Stimulated activated naive CD4-positive, alpha-beta T cell treated with Interleukin-2 at 50 U/mL for 16 hours (primary cell): ENCODE data around the gene TOMM22.

Experiments used
- DNase-seq: peaks from one replicate; lab custom pipeline; 2025; lab: John Stamatoyannopoulos, UW

Gene TOMM22

GRCh38 chr22:38715852-38716251, 34.1 kb downstream of the TOMM22 start:
- DNase-seq = no peak

GRCh38 chr22:38716271-38716670, 34.5 kb downstream of the TOMM22 start:
- DNase-seq = no peak

DNA sequence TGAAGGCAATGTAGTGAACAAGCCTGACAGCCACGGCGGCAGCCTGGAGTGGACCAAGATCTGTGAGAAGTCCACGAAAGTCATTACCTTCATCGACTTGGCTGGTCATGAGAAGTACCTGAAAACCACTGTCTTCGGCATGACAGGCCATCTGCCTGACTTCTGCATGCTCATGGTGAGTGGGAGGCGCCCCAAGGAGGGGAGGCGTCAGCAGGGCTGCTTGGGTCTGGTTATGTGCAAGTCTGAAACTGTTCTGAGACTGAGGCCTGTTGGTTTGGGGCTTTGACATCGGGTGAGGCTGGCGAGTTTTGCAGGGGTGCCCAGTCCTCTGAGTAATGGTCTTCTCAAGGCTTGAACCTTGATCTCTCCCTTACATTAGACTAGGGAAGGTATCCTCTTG, 35.1 kb downstream of the TOMM22 start:
- DNase-seq = no peak

- no peak for DNase-seq
These were observed 35.5 kb downstream of the TOMM22 start for GRCh38 chr22:38717244-38717643.

DNA sequence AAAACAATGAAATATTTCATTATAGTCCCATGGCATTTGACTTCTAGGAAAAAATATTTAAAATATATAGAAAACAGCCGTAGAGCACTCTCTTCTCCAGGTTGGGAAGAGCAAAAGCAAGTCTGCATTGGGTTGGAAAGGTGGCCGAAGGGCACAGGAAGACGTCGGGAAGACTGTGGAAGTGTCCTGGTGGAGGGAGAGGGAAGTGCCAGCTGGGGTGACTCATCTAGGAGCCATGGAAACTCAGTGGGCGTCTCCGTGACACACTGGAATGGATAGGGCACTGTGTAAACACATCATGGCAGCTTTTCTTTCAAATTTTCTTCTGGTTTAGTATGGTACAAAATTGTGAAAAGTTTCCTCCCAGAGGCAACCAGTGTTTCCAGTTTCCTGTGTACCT, 36.7 kb downstream of the TOMM22 start:
- no peak for DNase-seq

- DNase-seq = no peak
These were observed 37.4 kb downstream of the TOMM22 start for GRCh38 chr22:38719196-38719595.

DNA sequence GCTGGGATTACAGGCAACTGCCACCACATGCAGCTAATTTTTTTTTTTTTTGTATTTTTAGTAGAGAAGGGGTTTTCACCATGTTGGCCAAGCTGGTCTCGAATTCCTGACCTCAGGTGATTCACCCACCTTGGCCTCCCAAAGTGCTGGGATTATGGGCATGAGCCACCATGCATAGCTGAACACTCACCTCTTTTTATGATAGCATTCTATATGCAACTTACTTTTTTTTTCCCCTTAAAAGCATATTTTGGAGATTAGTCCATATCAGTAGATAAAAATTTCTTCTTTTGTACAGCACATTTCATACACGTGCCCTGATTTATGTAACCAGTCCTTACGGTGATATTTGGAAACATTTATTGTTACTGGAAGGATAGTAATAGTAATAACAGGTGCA, 38.6 kb downstream of the TOMM22 start:
- DNase-seq = no peak

DNA sequence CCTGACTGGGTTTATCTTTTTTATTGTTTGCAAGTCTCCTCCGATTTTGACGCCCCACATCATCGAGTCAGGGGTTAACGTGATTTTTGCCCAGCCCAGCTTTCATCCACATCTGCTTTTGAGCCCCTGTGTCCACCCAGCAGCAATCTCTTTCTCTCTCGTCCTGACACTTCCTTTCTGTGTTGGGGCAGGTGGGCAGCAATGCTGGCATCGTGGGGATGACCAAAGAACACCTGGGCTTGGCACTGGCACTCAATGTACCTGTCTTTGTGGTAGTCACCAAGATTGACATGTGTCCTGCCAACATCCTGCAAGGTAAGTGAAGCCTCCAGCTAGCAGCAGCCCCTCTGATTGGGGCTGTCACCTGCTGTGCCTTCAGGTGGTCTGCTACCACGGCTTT, 39.8 kb downstream of the TOMM22 start:
- no peak for DNase-seq

DNA sequence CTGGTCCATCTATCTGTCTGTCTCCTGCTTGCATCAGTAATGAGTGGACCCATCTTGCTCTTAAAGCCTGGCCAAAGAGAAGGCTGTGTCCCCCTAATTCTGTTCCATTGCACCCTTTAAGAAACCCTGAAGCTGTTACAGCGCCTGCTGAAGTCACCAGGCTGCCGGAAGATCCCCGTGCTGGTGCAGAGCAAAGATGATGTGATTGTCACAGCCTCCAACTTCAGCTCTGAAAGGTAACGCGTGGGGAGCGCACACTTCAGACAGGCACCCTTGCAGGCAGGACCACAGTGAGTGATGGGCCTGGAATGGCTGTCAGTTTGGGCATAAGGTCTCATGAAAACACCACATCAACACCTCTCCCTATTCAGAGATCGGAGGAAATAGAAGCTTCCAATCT, 42.4 kb downstream of the TOMM22 start:
- no peak for DNase-seq

DNA sequence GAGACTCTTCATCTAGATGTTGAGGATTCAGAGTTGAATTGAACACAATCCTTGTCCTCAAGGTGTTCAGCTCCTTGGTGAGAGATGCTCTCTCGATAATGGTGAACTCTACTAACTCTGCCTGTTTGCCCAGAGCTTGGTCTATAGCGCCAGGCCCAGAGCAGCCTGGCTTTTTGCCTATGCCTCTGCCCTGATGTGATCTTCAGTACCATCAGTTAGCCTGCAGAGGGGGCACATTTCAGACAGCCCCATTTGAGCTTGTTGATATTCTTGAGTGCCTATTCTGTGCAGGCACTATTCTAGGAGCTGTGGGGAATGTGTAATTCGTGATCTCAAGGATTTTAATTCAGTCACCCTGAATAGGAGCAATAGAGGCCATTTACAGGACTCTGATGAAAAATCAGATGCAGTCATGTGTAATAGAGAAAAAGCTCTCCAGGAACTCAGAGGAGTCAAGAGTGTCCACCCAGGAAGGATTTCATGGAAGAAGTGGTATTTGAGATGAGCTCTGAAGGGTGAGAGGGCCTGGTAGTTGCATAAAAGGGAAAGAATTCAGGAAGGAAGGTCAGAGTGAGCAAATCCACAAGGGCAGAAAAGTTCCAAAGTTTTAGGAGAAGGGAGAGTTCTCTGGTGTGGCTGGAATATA, 43.3 kb downstream of the TOMM22 start:
- no peak for DNase-seq

- no peak for DNase-seq
These were observed 44.3 kb downstream of the TOMM22 start for GRCh38 chr22:38725900-38726655.

DNA sequence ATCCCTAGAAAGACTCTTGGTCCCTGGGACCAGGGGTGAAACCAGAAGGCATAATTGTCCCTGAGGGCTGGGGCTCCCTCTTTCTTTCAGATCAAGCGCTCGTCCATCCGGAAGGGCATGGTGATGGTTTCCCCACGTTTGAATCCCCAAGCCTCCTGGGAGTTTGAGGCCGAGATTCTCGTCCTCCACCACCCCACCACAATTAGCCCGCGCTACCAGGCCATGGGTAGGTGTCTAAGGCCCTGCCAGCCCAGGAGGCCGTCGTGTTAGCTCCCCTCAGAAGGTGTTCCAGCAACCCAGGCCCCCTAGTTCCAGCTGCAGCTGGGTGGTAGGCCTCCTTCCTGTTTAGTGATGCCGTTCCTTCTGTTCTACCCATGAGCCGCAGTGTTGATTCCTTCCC, 45.4 kb downstream of the TOMM22 start:
- no peak for DNase-seq

DNA sequence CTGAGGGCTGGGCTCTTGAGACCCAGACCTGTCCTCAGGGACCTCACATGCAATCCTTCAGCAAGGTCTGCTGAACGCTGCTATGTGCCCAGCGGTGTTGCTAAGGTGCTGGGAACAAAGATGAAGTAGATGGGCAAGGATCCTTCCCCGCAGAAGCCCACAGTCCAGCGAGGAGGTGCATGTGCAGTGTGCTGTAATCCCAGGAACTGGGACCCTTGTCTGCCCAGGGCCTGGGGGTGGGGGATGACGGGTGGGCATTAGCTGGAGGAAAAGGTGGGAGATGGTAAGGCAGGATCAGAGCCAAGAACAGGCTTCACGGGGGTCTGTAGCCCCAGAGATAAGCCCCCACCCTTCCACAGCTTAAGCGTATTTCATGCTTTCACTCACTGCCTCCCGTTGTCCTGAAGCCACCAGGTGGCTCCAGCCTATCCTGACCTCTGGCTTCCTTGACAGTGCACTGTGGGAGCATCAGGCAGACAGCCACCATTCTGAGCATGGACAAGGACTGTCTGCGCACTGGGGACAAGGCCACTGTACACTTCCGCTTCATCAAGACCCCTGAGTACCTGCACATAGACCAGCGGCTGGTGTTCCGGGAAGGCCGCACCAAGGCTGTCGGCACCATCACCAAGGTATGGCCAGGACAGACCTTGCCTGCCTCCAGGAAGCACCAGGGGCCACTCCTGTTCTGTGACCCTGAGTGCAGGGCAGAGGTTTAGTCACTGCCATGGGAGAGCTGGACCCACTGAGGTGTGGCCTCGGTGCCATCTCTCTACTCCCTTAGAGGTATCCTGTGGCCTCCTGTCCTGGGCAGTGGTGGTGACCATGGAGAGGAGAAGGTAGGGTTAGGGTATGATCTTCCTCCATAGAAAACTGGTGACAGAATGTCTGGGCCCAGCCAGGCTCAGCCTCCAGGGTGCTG, 46.0 kb downstream of the TOMM22 start:
- DNase-seq = no peak

GRCh38 chr22:38728871-38729796, 47.4 kb downstream of the TOMM22 start:
- DNase-seq = no peak

DNA sequence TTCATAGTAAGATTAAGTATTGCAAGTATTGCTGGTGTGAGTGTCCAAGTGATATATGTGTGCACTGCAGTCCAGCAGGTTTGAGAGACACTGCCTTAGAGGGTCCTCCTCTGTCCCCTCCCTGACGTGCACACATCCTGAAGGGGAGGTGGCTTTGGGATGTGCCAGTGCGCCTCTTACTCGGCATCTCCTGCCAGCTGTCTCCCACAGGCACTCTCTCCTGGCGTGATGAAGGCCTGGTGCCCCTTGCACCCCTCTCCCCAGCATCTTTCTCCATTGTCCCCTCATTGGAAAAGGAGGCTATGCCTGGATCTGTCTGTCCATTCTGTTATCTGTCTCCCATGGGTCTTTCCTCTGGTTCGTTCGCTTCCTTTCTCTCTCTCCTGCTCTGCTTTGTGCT, 48.2 kb downstream of the TOMM22 start:
- DNase-seq = no peak

DNA sequence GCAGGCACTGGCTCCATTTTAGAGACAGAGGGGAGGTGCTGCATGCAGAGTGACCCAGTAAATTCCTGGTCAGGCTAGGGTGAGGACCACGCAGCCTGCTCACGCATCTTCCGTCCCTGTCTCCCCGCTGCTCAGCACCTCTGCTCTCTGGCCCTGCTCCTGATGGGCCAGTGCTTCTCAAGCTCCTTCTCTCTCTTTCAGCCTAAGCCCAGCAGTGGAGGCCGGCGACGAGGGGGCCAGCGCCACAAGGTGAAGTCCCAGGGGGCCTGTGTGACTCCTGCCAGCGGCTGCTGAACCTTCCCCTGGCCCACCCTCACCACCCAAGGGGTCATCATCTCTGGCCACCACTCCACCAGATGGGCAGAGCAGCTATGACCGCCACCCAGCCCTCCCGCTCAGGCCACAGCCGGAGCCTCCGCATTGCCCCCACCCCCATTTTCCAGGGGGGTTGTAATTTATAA, 48.7 kb downstream of the TOMM22 start:
- DNase-seq = no peak

DNA sequence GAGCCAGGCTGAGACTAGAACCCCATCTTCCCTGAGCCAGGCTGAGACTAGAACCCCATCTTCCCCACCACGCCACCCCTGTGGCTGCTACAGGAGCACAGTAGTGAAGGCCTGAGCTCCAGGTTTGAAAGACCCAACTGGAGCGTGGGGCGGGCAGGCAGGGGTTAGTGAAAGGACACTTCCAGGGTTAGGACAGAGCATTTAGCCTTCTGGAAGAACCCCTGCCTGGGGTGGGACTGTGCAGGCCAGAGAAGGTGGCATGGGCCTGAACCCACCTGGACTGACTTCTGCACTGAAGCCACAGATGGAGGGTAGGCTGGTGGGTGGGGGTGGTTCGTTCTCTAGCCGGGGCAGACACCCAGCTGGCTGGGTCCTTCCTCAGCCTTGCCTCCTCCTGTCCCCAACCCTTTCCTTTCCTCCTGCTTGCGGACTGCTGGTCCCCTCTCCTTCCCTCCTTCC, 50.0 kb downstream of the TOMM22 start:
- no peak for DNase-seq

GRCh38 chr22:38732251-38732815, 50.6 kb downstream of the TOMM22 start:
- DNase-seq = no peak

- peak; percentile 29 for DNase-seq
These were observed 51.6 kb downstream of the TOMM22 start for GRCh38 chr22:38733329-38733723.

- no peak for DNase-seq
These were observed 52.1 kb downstream of the TOMM22 start for GRCh38 chr22:38733724-38734381.
